GM12801 (cell line): Measurements from ENCODE around the gene ADCK1.

ENCODE experiments used
- TF ChIP-seq, protein P1 (sequence below): IDR thresholded peaks from one replicate; pipeline ENCODE4 v1.5.1; 2011; ENCODE audit warnings: control low read depth; ENCODE audit not compliant: insufficient read length; ENCODE audit errors: extremely low read depth

The ADCK1 gene, protein sequence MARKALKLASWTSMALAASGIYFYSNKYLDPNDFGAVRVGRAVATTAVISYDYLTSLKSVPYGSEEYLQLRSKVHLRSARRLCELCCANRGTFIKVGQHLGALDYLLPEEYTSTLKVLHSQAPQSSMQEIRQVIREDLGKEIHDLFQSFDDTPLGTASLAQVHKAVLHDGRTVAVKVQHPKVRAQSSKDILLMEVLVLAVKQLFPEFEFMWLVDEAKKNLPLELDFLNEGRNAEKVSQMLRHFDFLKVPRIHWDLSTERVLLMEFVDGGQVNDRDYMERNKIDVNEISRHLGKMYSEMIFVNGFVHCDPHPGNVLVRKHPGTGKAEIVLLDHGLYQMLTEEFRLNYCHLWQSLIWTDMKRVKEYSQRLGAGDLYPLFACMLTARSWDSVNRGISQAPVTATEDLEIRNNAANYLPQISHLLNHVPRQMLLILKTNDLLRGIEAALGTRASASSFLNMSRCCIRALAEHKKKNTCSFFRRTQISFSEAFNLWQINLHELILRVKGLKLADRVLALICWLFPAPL

DNA sequence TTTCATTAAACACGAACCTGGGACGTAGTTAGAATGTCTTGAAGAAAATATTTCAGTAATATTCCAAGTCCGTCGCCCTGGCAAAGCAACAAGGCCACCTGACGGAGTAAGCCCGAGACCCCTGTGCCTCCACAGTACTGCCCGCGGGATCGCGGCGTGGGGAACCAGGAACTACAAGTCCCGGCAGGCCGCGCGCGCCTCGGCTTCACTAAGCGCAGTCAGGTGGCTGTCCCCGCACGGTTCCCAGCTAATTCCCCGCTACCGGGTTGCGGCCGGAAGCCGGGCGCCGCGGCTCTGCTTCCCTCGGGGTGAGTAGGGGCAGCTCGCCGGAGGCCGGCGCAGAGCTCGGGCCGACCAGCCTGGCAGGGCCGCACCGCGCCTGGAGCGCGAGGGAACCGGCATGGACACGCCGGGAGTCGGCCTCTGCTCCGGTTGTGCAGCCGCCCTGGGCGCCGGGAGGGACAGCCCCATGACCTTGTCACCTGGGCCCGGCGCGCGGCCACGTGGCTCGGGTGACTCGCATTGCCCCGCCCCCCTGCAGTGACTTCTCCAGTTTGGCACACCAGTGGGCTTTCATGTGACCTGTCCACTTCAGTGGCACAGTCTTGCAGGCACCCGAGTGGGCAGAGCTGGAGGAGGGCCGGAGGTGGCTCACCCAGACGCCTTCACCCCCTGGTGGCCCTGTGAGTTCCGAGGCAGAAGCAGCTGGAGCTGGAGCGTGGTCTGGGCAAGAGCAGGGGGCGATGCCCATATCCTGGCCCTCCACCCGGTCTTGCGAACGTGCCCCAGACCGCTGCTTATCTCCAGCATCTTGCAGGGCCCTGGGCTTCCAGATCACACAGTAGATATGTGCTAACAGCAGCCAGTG is at the start of gene ADCK1:
ADCK1 (plus strand) TSS at position 247 of the 868 bp plus-strand sequence. CDS start 18,870 bp downstream, outside the sequence.
- TF ChIP-seq, protein P1, sequence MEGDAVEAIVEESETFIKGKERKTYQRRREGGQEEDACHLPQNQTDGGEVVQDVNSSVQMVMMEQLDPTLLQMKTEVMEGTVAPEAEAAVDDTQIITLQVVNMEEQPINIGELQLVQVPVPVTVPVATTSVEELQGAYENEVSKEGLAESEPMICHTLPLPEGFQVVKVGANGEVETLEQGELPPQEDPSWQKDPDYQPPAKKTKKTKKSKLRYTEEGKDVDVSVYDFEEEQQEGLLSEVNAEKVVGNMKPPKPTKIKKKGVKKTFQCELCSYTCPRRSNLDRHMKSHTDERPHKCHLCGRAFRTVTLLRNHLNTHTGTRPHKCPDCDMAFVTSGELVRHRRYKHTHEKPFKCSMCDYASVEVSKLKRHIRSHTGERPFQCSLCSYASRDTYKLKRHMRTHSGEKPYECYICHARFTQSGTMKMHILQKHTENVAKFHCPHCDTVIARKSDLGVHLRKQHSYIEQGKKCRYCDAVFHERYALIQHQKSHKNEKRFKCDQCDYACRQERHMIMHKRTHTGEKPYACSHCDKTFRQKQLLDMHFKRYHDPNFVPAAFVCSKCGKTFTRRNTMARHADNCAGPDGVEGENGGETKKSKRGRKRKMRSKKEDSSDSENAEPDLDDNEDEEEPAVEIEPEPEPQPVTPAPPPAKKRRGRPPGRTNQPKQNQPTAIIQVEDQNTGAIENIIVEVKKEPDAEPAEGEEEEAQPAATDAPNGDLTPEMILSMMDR = no peak

DNA sequence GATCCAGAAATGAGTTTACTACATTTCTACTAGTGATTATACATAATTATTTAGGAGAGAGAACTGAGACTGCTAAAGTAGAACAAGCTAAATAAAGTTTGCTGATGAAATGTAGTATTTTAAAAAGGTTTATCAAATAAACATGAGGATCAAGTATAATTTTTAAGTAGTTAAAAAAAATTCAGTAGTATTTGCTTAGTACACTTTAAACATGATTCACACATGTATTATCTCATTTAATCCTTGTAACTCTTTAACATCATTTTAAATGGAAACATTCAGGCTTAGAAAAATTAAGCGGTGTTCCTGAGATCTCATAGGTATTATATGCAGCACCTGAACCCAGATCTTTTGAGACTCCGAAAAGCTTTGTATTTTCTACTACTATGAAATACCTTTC is 47.6 kb upstream of the ADCK1 start:
- TF ChIP-seq, protein P1 = no peak

DNA sequence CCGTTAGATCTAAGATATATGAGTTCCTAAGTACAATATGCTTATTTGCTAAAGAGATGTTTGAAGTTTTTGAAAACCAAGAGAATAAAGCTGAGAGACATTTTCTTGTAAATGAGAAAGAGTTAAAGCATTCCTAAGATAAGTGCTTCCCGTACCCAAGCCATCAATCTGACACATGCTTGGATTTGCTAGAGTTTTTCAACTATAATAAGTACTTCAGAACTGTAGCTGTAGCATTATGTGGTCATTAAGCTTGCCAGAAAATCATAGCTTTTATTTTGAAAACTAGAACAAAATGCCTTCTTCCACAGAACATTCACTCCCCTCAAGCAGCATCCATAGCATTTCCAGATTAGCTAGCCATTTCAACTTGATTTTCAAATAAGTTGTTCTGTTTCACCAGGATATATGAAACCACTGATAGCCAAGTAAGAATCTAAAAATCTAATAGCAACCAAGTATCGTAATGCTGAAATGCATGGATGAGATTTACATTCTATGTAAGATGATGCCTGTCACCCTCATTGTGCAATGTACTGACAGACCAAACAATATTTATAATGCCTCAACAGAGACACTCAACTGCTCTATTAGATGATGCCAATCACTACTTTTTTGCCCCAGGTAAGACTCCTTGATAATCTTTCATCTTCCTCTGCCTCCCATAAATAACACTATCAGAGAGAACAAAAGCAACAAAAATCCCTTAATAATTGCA is 47.0 kb upstream of the ADCK1 start:
- TF ChIP-seq, protein P1 = no peak

DNA sequence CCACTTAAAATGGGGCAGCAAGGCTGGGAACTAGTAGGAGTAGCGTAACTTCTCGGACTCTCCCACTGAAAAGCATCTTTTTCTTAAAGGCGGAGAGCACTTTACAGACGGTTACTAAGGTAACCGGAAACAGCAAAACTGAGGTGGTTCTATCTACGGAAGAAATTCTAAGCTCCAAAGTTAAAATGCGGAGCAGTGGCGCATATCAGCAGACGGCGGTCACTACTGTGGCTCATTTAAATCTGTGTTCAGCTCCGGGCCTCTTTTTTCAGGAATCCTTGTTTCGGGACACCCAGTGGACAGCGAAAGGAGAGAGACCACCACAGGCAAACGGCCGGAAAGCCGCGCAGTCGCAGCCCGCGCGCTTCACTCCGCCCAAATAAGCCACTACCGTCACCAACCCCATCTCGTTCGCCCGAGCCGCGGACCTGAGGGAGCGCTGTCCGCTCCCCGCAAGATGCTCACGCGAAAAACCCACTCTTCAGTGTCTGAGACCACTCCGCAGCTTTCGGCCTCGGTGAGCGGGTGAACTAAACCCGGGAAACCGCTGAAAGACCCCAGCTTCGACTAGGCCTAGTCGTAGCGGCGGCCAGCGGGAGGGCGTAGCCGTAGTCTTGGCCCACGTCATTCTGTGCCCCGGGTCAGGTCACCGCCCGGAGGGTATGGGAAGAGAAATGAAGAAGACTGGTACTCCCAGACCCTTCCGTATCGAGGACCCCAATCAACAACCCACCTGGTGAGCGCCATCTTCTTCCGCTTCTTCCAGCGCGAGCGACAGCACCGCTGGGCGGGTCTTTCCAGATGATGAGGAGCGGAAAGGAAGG is 39.3 kb upstream of the ADCK1 start, which contains the start of gene SNW1:
SNW1 (minus strand) TSS at position 776 of the 824 bp plus-strand sequence; CDS start at position 747, 29 bp downstream.
- TF ChIP-seq, protein P1 = no peak

DNA sequence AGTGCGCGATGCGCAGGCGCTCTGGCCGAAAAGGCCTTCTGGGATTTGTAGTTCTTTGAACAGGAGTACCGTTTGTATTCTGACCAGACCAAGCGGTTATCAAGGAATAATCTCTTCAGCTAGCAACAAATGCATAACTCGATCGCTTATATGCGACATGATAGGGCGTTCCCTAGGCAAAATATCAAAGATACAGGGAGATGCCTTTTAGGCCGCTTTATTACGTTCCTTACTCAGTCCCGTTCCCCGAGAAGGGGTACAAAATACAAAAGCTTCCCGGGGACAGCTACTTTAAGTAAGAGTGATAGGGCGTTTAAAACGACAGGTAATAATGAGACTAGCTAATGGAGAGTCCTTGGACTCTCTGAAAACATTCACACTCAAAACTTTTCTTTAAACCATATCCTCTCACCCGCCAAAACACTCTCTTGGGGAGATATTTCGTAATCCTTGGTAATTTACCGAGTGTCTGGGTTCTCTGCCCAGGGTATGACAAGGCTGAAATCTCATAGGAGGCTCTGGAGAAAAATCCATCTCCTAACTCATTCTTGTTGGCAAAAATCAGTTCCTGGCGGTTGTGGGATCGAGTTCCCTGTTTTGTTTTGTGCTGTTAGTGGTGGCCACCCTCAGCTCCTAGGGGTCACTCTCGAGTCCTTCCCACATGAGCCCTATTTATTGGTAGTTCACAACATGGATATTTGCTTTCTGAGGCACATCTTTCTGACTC is 38.5 kb upstream of the ADCK1 start:
- TF ChIP-seq, protein P1 = no peak

DNA sequence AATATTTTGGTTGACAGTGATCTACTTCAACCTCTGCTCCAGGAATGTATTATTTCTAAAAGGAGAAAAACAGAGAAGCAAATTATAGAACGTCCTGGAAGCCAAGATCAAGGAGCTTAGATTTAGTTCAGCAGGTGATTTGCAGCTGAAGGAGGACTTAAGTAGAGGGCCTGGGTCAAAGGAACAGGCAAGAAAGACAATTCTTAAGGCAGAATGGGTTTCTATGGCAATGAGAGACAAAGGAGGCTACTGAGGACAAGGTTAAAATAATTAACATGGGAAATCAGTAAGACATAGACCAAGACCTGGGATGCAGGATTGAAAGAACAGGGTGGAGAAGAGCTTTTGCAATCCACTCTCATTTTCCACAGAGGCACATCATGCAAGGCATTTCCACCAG is 36.6 kb upstream of the ADCK1 start:
- TF ChIP-seq, protein P1 = no peak
